SKM-1 (cell line): ENCODE results near the gene GSDME.
"Not testable (repeated sequence)": the region's sequence is repeated elsewhere in the genome, so short reads cannot be mapped to it uniquely, and the experiment has no call there.

Experiments
- DNase-seq: peaks from one replicate; lab custom pipeline; 2025; ENCODE audit not compliant: unreplicated experiment; lab: John Stamatoyannopoulos, UW

Gene GSDME

GRCh38 chr7:24757353-24758275, at the start of gene GSDME:
TSS of gene GSDME (minus strand) at chr7:24757464. CDS start at chr7:24749774, 7,690 bp downstream.
- peak; percentile 9 for DNase-seq

GRCh38 chr7:24802300-24802699, 45.0 kb upstream of the GSDME start:
- DNase-seq: no peak

- DNase-seq: no peak
Measured at GRCh38 chr7:24801883-24802282, 44.6 kb upstream of the GSDME start.

GRCh38 chr7:24800667-24801066, 43.4 kb upstream of the GSDME start:
- DNase-seq: no peak

GRCh38 chr7:24800073-24800472, 42.8 kb upstream of the GSDME start:
- DNase-seq: no peak

GRCh38 chr7:24799506-24799905, 42.2 kb upstream of the GSDME start:
- no peak for DNase-seq

GRCh38 chr7:24798261-24798660, 41.0 kb upstream of the GSDME start:
- no peak for DNase-seq

GRCh38 chr7:24797270-24797669, 40.0 kb upstream of the GSDME start:
- no peak for DNase-seq

- DNase-seq: no peak
Measured at GRCh38 chr7:24795407-24795767, 38.1 kb upstream of the GSDME start.

GRCh38 chr7:24794751-24795406, 37.6 kb upstream of the GSDME start:
- DNase-seq: not testable (repeated sequence)

- DNase-seq: peak; percentile 26
Measured at GRCh38 chr7:24793982-24794648, 36.9 kb upstream of the GSDME start.

- no peak for DNase-seq
Measured at GRCh38 chr7:24788961-24789576, 31.8 kb upstream of the GSDME start.

- no peak for DNase-seq
Measured at GRCh38 chr7:24788075-24788474, 30.8 kb upstream of the GSDME start.

- peak; percentile 54 for DNase-seq
Measured at GRCh38 chr7:24786941-24787340, 29.7 kb upstream of the GSDME start.

- DNase-seq: peak; percentile 84
Measured at GRCh38 chr7:24786306-24786705, 29.0 kb upstream of the GSDME start.

- DNase-seq: no peak
Measured at GRCh38 chr7:24784277-24784676, 27.0 kb upstream of the GSDME start.

GRCh38 chr7:24783698-24784097, 26.4 kb upstream of the GSDME start:
- DNase-seq: no peak

- peak; percentile 64 for DNase-seq
Measured at GRCh38 chr7:24781106-24781505, 23.8 kb upstream of the GSDME start.

- DNase-seq: no peak
Measured at GRCh38 chr7:24779283-24779655, 22.0 kb upstream of the GSDME start.

- DNase-seq: peak; percentile 86
Measured at GRCh38 chr7:24778543-24779282, 21.4 kb upstream of the GSDME start.

- DNase-seq: no peak
Measured at GRCh38 chr7:24777806-24778205, 20.5 kb upstream of the GSDME start.
